Kidney (tissue), 14 donors: ENCODE results near the gene BACE1-AS. TPM values are rescaled to one million over a fixed set of nuclear protein-coding genes. Genes with fewer than 3 reads are reported as not detected.

Experiments used
- DNase-seq, 5 donors: peaks; one replicate each; pipeline ENCODE4 v3.0.0-alpha.2; 2013 to 2020
- FAIRE-seq: peaks from 2 replicates; lab custom pipeline; 2012; peaks lifted over from hg19 to GRCh38; lab: Jason Lieb, UNC
- H3K27ac ChIP-seq, 2 donors: one replicate each; pipeline ENCODE4 v1.7.0; 2013; ENCODE audit warnings: low read depth in 2 of 2, low read length in 2 of 2, inconsistent platforms in 1 of 2
- H3K27me3 ChIP-seq: one replicate; pipeline ENCODE4 v1.7.1; 2013; ENCODE audit warnings: low read length, inconsistent platforms; ENCODE audit not compliant: control insufficient read depth, insufficient read depth
- H3K36me3 ChIP-seq, 3 donors: one replicate each; pipeline versions ENCODE4 v1.7.0 to v1.7.1; 2013; ENCODE audit warnings: low read length in 3 of 3, control low read depth in 1 of 3, inconsistent platforms in 1 of 3; ENCODE audit not compliant: insufficient read depth in 3 of 3, control insufficient read depth in 2 of 3
- H3K4me1 ChIP-seq, 3 donors: one replicate each; pipeline versions ENCODE4 v1.7.0 to v1.7.1; 2013; ENCODE audit warnings: low read length in 3 of 3, inconsistent platforms in 1 of 3, low read depth in 1 of 3; ENCODE audit not compliant: control insufficient read depth in 2 of 3, insufficient read depth in 2 of 3
- H3K4me3 ChIP-seq, 3 donors: one replicate each; pipeline versions ENCODE4 v1.7.0 to v1.8.1; 2013; ENCODE audit warnings: low read length in 3 of 3, control low read depth in 1 of 3, inconsistent platforms in 1 of 3
- H3K9ac ChIP-seq, 3 donors: one replicate each; pipeline versions ENCODE4 v1.7.0 to v1.7.1; 2013; ENCODE audit warnings: low read length in 3 of 3, control low read depth in 1 of 3, inconsistent platforms in 1 of 3
- H3K9me3 ChIP-seq, 3 donors: one replicate each; pipeline versions ENCODE4 v1.7.0 to v1.7.1; 2013; ENCODE audit warnings: low read length in 3 of 3, control low read depth in 1 of 3, inconsistent platforms in 1 of 3; ENCODE audit not compliant: control insufficient read depth in 2 of 3, insufficient read depth in 1 of 3
- CTCF ChIP-seq: IDR thresholded peaks from 3 replicates; pipeline ENCODE4 v1.5.1; 2012; ENCODE audit warnings: mild to moderate bottlenecking, moderate library complexity, borderline replicate concordance; ENCODE audit not compliant: insufficient read depth; ENCODE audit errors: extremely low read depth
- intact Hi-C: fragments of 100-400 bp; cut with DNase I; formaldehyde crosslinking; loops from one replicate; pipeline ENCODE4 v1.11.1; 2022
- polyA plus RNA-seq: library from polyadenylated mRNA; stranded (reverse); fragments of 350-450 nt; fragmentation: Illumina TruSeq; extraction: RNeasy Lipid Tissue Mini Kit (QIAGEN cat#74804); gene quantifications from one replicate; pipeline ENCODE4 v1.2.3, GENCODE V29; 2014; ENCODE audit warnings: low read depth, low replicate concordance; ENCODE audit not compliant: insufficient read depth
- total RNA-seq: library from RNA; stranded (reverse); fragmentation: NEBNext Ultra II Directional; extraction: Animal tissue kit (Norgen Biotek cat#: 25700); gene quantifications from one replicate; pipeline ENCODE4 v1.2.1, GENCODE V29; 2021
- donor health status: control.
- donor health status: control.
- donor health status: control.
- donor health status: control.
- donor health status: control.
- donor health status: DM: yes; HTN: yes; CAD: no.
- donor health status: Normal renal cell carcinoma (clear cell type).

Gene BACE1-AS
- total and polyA plus RNA-seq, 2 donors from 2014 or later: 8.0 to 8.9 TPM

- H3K9me3 ChIP-seq: no peaks in the 10 kb centered on the region
- H3K27ac ChIP-seq: no peak overlapping the region
- no peaks in the 10 kb centered on the region for H3K36me3 ChIP-seq
- H3K4me1 ChIP-seq: peaks cover 0 to 8% (median under 1%) of the 10 kb centered on the region in 3 donors
- intact Hi-C loops: no loop called here
- FAIRE-seq: no peak
- H3K9ac ChIP-seq: no peak overlapping the region
- H3K4me3 ChIP-seq: no peak overlapping the region
- no peak for DNase-seq
- H3K27me3 ChIP-seq: no peaks in the 10 kb centered on the region
- no peak for TF ChIP-seq CTCF
Measured at GRCh38 chr11:117305145-117305544, 14.0 kb downstream of the BACE1-AS start.

GRCh38 chr11:117309310-117309709, 18.2 kb downstream of the BACE1-AS start:
- Histone ChIP-seq H3K9me3 (no peaks in the 10 kb centered on the region), H3K4me1 (peaks cover 0 to 3% (median 0%) of the 10 kb centered on the region in 3 donors), H3K27ac (no peak overlapping the region), H3K27me3 (no peaks in the 10 kb centered on the region), H3K36me3 (no peaks in the 10 kb centered on the region), H3K4me3 (no peak overlapping the region), H3K9ac (no peak overlapping the region)
- no peak for FAIRE-seq
- no peak for TF ChIP-seq CTCF
- no peak for DNase-seq
- intact Hi-C loops: no loop called here

- Histone ChIP-seq H3K4me1 (peaks cover 0 to 15% (median 3%) of the 10 kb centered on the region in 3 donors), H3K4me3 (no peak overlapping the region), H3K9me3 (no peaks in the 10 kb centered on the region), H3K27ac (no peak overlapping the region), H3K36me3 (no peaks in the 10 kb centered on the region), H3K9ac (no peak overlapping the region), H3K27me3 (no peaks in the 10 kb centered on the region)
- DNase-seq (no peak), FAIRE-seq (no peak)
- no peak for TF ChIP-seq CTCF
- intact Hi-C loops: no loop called here
Measured at GRCh38 chr11:117313091-117313490, 21.9 kb downstream of the BACE1-AS start.
